ENCODE results near the gene SPEN.

Gene SPEN

GRCh38 chr1:15989776-15990175 is 142.3 kb downstream of the SPEN start:
- no peak for DNase-seq (ENCODE audit: low spot score)
